Trophoblast cell (in vitro differentiated cells and primary cell): ENCODE data around the gene PTPRU.
"Not testable (repeated sequence)": the region's sequence is repeated elsewhere in the genome, so short reads cannot be mapped to it uniquely, and the experiment has no call there.

Experiments used
- DNase-seq, 2 donors: peaks; one replicate each; pipeline ENCODE4 v3.0.0-alpha.2; 2016
- H2AFZ ChIP-seq: 2 replicates; pipeline ENCODE4 v1.6.1; 2013; ENCODE audit warnings: low read length, moderate library complexity, mild to moderate bottlenecking; ENCODE audit not compliant: insufficient read depth, poor library complexity
- H2AK5ac ChIP-seq: 2 replicates; pipeline ENCODE4 v1.6.1; 2013; ENCODE audit warnings: mild to moderate bottlenecking, low read length
- H2BK120ac ChIP-seq: 2 replicates; pipeline ENCODE4 v1.6.1; 2013; ENCODE audit warnings: low read length, mild to moderate bottlenecking, moderate library complexity; ENCODE audit not compliant: insufficient read depth, poor library complexity
- H2BK12ac ChIP-seq: 2 replicates; pipeline ENCODE4 v1.6.1; 2013; ENCODE audit warnings: mild to moderate bottlenecking, low read length, moderate library complexity
- H2BK5ac ChIP-seq: 2 replicates; pipeline ENCODE4 v1.6.1; 2013; ENCODE audit warnings: low read length, low read depth, moderate library complexity, mild to moderate bottlenecking; ENCODE audit not compliant: poor library complexity
- H3K14ac ChIP-seq: 2 replicates; pipeline ENCODE4 v1.6.1; 2013; ENCODE audit warnings: mild to moderate bottlenecking, low read length
- H3K18ac ChIP-seq: 2 replicates; pipeline ENCODE4 v1.6.1; 2013; ENCODE audit warnings: mild to moderate bottlenecking, low read length
- H3K23ac ChIP-seq: 2 replicates; pipeline ENCODE4 v1.6.1; 2013; ENCODE audit warnings: low read length
- H3K27ac ChIP-seq: 2 replicates; pipeline ENCODE4 v1.5.1; 2013; ENCODE audit warnings: low read depth, mild to moderate bottlenecking, inconsistent platforms, low read length, moderate library complexity
- H3K27me3 ChIP-seq: 2 replicates; pipeline ENCODE4 v1.6.1; 2013; ENCODE audit warnings: inconsistent platforms, mild to moderate bottlenecking, low read length, moderate library complexity; ENCODE audit not compliant: insufficient read depth
- H3K36me3 ChIP-seq, 2 experiments: 1 replicate in 1 of 2; 2 replicates in 1 of 2; pipeline ENCODE4 v1.6.1; 2013; ENCODE audit warnings: low read length in 2 of 2, mild to moderate bottlenecking in 2 of 2, moderate library complexity in 1 of 2; ENCODE audit not compliant: insufficient read depth in 2 of 2, control insufficient read depth in 1 of 2
- H3K4ac ChIP-seq: 2 replicates; pipeline ENCODE4 v1.6.1; 2013; ENCODE audit warnings: low read depth, mild to moderate bottlenecking, low read length, moderate library complexity
- H3K4me1 ChIP-seq, 2 experiments: 1 replicate in 1 of 2; 2 replicates in 1 of 2; pipeline ENCODE4 v1.6.1; 2013; ENCODE audit warnings: low read length in 2 of 2, mild to moderate bottlenecking in 2 of 2, moderate library complexity in 1 of 2; ENCODE audit not compliant: insufficient read depth in 2 of 2, control insufficient read depth in 1 of 2
- H3K4me2 ChIP-seq: 2 replicates; pipeline ENCODE4 v1.6.1; 2013; ENCODE audit warnings: inconsistent platforms, mild to moderate bottlenecking, low read length, moderate library complexity
- H3K4me3 ChIP-seq: 2 replicates; pipeline ENCODE4 v1.5.1; 2013; ENCODE audit warnings: mild to moderate bottlenecking, low read depth, low read length, inconsistent platforms
- H3K79me1 ChIP-seq: one replicate; pipeline ENCODE4 v1.6.1; 2013; ENCODE audit warnings: low read length
- H3K79me2 ChIP-seq: 2 replicates; pipeline ENCODE4 v1.6.1; 2013; ENCODE audit warnings: low read length, mild to moderate bottlenecking; ENCODE audit not compliant: control insufficient read depth, insufficient read depth, poor library complexity
- H3K9ac ChIP-seq: 2 replicates; pipeline ENCODE4 v1.6.1; 2013; ENCODE audit warnings: mild to moderate bottlenecking, low read length
- H3K9me3 ChIP-seq: 2 replicates; pipeline ENCODE4 v1.6.1; 2013; ENCODE audit warnings: low read depth, mild to moderate bottlenecking, control low read depth, inconsistent platforms, low read length; ENCODE audit not compliant: insufficient read depth
- H4K12ac ChIP-seq: 2 replicates; pipeline ENCODE4 v1.6.1; 2013; ENCODE audit warnings: low read depth, mild to moderate bottlenecking, low read length, moderate library complexity
- H4K8ac ChIP-seq: 2 replicates; pipeline ENCODE4 v1.6.1; 2013; ENCODE audit warnings: low read depth, mild to moderate bottlenecking, low read length, moderate library complexity
- H4K91ac ChIP-seq: one replicate; pipeline ENCODE4 v1.6.1; 2013; ENCODE audit warnings: low read depth, mild to moderate bottlenecking, low read length, moderate library complexity
- WGBS: extraction: QIAGEN DNeasy Blood & Tissue Kit; methylation state at CpG from one replicate; pipeline ENCODE4 v1.1.7; 2013; ENCODE audit warnings: missing lambda C conversion rate; ENCODE audit not compliant: insufficient read length, insufficient coverage; ENCODE audit errors: extremely low coverage; 5-methylcytosine and 5-hydroxymethylcytosine counted together

The PTPRU gene

GRCh38 chr1:29299446-29299845 lies 63.1 kb downstream of the PTPRU start:
- no peak overlapping the region for H3K4me3 ChIP-seq
- no peak overlapping the region for H4K8ac ChIP-seq
- no peaks in the 10 kb centered on the region for H3K27me3 ChIP-seq
- H4K12ac ChIP-seq, result no peak overlapping the region
- no peak overlapping the region for H2BK12ac ChIP-seq
- H3K9ac ChIP-seq, result no peak overlapping the region
- H3K18ac ChIP-seq, result no peak overlapping the region
- no peaks in the 10 kb centered on the region for H3K4me1 ChIP-seq
- no peak overlapping the region for H3K4me2 ChIP-seq
- no CpG with 5 or more reads among the region's 4 CpGs for WGBS
- no peak overlapping the region for H3K27ac ChIP-seq
- no peak for DNase-seq
- H3K36me3 ChIP-seq, result peaks cover 17 to 21% of the 10 kb centered on the region in 2 experiments
- peak overlapping the region; percentile 47 for H2AFZ ChIP-seq
- no peak overlapping the region for H4K91ac ChIP-seq
- H3K14ac ChIP-seq, result no peak overlapping the region
- no peak overlapping the region for H3K23ac ChIP-seq
- no peaks in the 10 kb centered on the region for H3K79me2 ChIP-seq
- H2BK120ac ChIP-seq, result no peak overlapping the region
- H2BK5ac ChIP-seq, result no peak overlapping the region
- H2AK5ac ChIP-seq, result no peak overlapping the region
- no peaks in the 10 kb centered on the region for H3K9me3 ChIP-seq
- H3K79me1 ChIP-seq, result no peaks in the 10 kb centered on the region
- no peak overlapping the region for H3K4ac ChIP-seq

- H3K4me3 ChIP-seq, H2AFZ ChIP-seq, H3K4me1 ChIP-seq, H2BK12ac ChIP-seq, H4K12ac ChIP-seq, H4K8ac ChIP-seq, H3K79me1 ChIP-seq, H3K4ac ChIP-seq, H3K18ac ChIP-seq, H3K27ac ChIP-seq, H4K91ac ChIP-seq, H2AK5ac ChIP-seq, H3K4me2 ChIP-seq, H3K14ac ChIP-seq, H2BK5ac ChIP-seq, H3K79me2 ChIP-seq, H3K27me3 ChIP-seq, H3K23ac ChIP-seq, H2BK120ac ChIP-seq, H3K9me3 ChIP-seq, H3K9ac ChIP-seq, DNase-seq: not testable (repeated sequence)
- peaks cover 34 to 41% of the 10 kb centered on the region in 2 experiments for H3K36me3 ChIP-seq
- WGBS, result no CpG with 5 or more reads among the region's 6 CpGs
These were observed 65.4 kb downstream of the PTPRU start for GRCh38 chr1:29301732-29302131.

GRCh38 chr1:29303201-29304024 lies 67.1 kb downstream of the PTPRU start:
- Histone ChIP-seq H3K4me3 (no peak overlapping the region), H3K14ac (no peak overlapping the region), H4K91ac (no peak overlapping the region), H3K18ac (no peak overlapping the region), H3K4me2 (no peak overlapping the region), H3K9me3 (no peaks in the 10 kb centered on the region), H2BK5ac (no peak overlapping the region), H3K79me2 (no peaks in the 10 kb centered on the region), H4K12ac (no peak overlapping the region), H3K27ac (no peak overlapping the region), H4K8ac (no peak overlapping the region), H3K4ac (no peak overlapping the region), H2AK5ac (no peak overlapping the region), H3K79me1 (no peaks in the 10 kb centered on the region), H3K36me3 (peaks cover 34 to 37% of the 10 kb centered on the region in 2 experiments), H2BK12ac (no peak overlapping the region), H3K27me3 (no peaks in the 10 kb centered on the region), H3K23ac (no peak overlapping the region), H3K4me1 (no peaks in the 10 kb centered on the region), H2AFZ (no peak overlapping the region), H3K9ac (no peak overlapping the region), H2BK120ac (no peak overlapping the region)
- WGBS, result no CpG with 5 or more reads among the region's 28 CpGs
- no peak for DNase-seq

DNA sequence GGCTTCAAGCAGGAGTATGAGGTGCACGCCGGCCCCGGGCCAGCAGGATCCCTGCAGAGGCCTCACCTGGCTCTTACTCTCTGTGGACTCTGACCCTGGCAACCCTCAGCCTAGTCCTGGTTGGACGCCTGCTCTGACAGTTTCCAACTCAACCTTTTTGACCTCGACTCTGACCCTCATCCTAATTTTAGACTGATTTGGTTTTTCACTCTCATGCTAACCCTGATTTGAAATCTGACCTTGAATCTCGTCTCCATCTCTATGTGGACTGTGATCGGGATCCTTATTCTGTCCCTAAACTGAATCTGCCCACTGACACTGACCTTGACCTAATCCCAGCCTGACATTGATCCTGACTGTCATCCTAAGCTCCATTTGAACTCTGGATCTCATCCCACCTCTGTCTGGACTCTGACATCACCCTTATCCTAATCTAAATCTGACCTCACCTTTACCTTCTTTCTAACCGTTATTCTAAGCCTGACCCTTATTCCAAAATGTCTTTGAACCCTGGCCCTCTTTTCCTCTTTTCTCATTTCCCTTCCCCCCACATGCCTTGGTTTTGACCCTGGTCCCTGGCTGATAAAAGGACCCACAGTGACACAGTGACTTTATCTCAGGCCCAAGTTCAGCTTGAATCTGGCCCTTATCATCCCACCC lies 67.8 kb downstream of the PTPRU start:
- no peak overlapping the region for H3K27ac ChIP-seq
- no peak overlapping the region for H2BK5ac ChIP-seq
- H4K91ac ChIP-seq, result no peak overlapping the region
- DNase-seq, result no peak
- H3K4me2 ChIP-seq, result no peak overlapping the region
- peaks cover 32 to 34% of the 10 kb centered on the region in 2 experiments for H3K36me3 ChIP-seq
- no peak overlapping the region for H3K4me3 ChIP-seq
- 100% methylated on average over 1 of the region's 8 CpGs for WGBS
- no peak overlapping the region for H2AK5ac ChIP-seq
- no peak overlapping the region for H3K14ac ChIP-seq
- H3K23ac ChIP-seq, result no peak overlapping the region
- no peak overlapping the region for H2BK120ac ChIP-seq
- no peak overlapping the region for H2BK12ac ChIP-seq
- no peak overlapping the region for H2AFZ ChIP-seq
- no peaks in the 10 kb centered on the region for H3K27me3 ChIP-seq
- no peak overlapping the region for H4K8ac ChIP-seq
- no peaks in the 10 kb centered on the region for H3K79me1 ChIP-seq
- H3K79me2 ChIP-seq, result no peaks in the 10 kb centered on the region
- H3K18ac ChIP-seq, result no peak overlapping the region
- no peaks in the 10 kb centered on the region for H3K9me3 ChIP-seq
- no peak overlapping the region for H3K4ac ChIP-seq
- no peaks in the 10 kb centered on the region for H3K4me1 ChIP-seq
- no peak overlapping the region for H3K9ac ChIP-seq
- no peak overlapping the region for H4K12ac ChIP-seq
